ENCODE measurements around the gene RGS4. TPM values are rescaled to one million over a fixed set of nuclear protein-coding genes. Genes with fewer than 3 reads are reported as not detected.
A peak's percentile ranks its signal among the peaks of the same experiment; 100 is the strongest.

Gene RGS4
- total and polyA plus RNA-seq, 2 donors: 4.0 to 26.0 TPM

DNA sequence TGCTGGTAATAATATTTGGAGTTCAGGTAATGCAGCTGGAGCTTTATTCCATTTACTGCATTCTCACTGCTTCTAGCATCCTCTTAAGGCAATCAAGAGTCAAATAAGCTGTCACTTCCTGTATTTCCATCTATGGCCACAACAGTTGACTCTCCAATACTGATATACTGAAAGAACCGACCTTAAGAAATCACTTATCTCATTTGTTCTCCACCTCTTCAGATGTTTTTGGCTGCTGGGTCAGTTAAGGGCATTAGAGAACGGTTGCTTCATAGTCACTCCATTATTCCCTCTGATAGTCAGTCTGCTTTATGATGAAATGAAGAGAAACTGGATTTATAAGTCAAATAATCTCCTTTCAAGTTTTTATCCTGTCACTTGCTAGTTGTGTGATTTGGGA is 14.2 kb upstream of the RGS4 start:
- no peak for DNase-seq (ENCODE audit: extremely low spot score)
- Histone ChIP-seq H3K4me3 (ENCODE audit: low read depth, low read length) (no peak overlapping the region), H3K36me3 (ENCODE audit: insufficient read depth) (no peaks in the 10 kb centered on the region), H3K4me1 (ENCODE audit: insufficient read depth) (no peaks in the 10 kb centered on the region), H3K27ac (ENCODE audit: low read depth) (no peak overlapping the region)
- WGBS: 38% methylated on average over 2 of the region's 2 CpGs

GRCh38 chr1:163055531-163055930 is 13.6 kb upstream of the RGS4 start:
- H3K4me1 ChIP-seq (ENCODE audit: insufficient read depth): no peaks in the 10 kb centered on the region
- H3K4me3 ChIP-seq (ENCODE audit: low read depth, low read length): no peak overlapping the region
- no peak for DNase-seq (ENCODE audit: extremely low spot score)
- no peak overlapping the region for H3K27ac ChIP-seq (ENCODE audit: low read depth)
- 58% methylated on average over 4 of the region's 4 CpGs for WGBS
- H3K36me3 ChIP-seq (ENCODE audit: insufficient read depth): no peaks in the 10 kb centered on the region

- Histone ChIP-seq H3K4me3 (ENCODE audit: low read depth, low read length) (no peak overlapping the region), H3K36me3 (ENCODE audit: insufficient read depth) (no peaks in the 10 kb centered on the region), H3K27ac (ENCODE audit: low read depth) (no peak overlapping the region), H3K4me1 (ENCODE audit: insufficient read depth) (no peaks in the 10 kb centered on the region)
- DNase-seq (ENCODE audit: extremely low spot score): no peak
Measured at GRCh38 chr1:163056831-163057230, 12.3 kb upstream of the RGS4 start.

DNA sequence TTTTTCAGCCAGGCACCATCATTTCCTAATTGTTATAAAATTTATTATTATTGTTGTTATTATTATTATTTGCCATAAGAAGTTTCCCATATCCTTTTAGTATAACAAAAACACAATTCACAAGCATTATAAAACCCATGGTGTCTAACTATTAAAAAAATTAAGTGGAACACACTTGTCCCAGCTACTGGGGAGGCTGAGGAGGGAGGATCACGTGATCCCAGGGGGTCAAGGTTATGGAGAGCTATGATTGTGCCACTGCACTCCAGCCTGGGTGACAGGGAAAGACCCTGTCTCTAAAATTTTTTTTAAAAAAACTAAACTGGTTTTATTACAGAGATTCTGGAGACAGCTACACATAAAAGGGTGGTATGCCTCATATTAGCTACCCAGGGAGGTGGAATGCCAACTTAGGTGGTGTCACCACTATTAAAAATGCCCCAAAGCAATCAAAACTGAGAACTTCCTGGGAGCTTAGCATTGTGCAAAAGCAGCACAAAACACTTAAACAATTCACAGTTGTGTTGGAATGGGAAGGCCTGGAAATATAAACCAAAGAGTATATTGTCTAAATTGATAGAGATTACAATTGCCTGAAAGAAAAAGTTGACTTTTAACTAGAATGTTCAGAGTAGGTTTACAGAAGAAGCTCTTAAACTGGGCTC is 8.7 kb upstream of the RGS4 start:
- Histone ChIP-seq H3K27ac (ENCODE audit: low read depth) (no peak overlapping the region), H3K4me3 (ENCODE audit: low read depth, low read length) (no peak overlapping the region), H3K4me1 (ENCODE audit: insufficient read depth) (no peaks in the 10 kb centered on the region), H3K36me3 (ENCODE audit: insufficient read depth) (no peaks in the 10 kb centered on the region)
- DNase-seq (ENCODE audit: extremely low spot score): no peak
- WGBS: 77% methylated on average over 1 of the region's 1 CpG

- no peak for DNase-seq (ENCODE audit: extremely low spot score)
- no peak overlapping the region for H3K27ac ChIP-seq (ENCODE audit: low read depth)
- no peak overlapping the region for H3K4me3 ChIP-seq (ENCODE audit: low read depth, low read length)
- no peaks in the 10 kb centered on the region for H3K36me3 ChIP-seq (ENCODE audit: insufficient read depth)
- no peaks in the 10 kb centered on the region for H3K4me1 ChIP-seq (ENCODE audit: insufficient read depth)
Measured at GRCh38 chr1:163063143-163063542, 6.0 kb upstream of the RGS4 start.

DNA sequence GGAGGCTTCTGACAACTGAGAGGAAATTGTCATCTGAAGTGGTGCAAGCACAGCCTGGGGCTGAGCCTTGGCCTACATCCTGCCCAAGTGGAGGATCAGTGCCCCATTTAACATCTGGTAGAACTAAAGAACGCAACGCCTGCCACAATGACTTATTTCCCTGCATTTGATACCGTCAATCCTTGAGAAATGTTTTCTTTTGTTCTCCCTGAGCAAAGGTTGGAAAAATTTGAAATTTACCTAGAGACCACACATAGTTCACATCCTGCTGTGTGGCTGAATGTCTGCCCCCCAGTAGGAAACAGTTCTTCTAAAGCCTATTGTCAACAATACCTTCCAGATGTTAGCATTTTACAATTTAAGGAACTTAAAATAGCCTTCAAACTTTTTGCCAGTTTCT is 5.6 kb upstream of the RGS4 start:
- Histone ChIP-seq H3K4me3 (ENCODE audit: low read depth, low read length) (no peak overlapping the region), H3K4me1 (ENCODE audit: insufficient read depth) (no peaks in the 10 kb centered on the region), H3K27ac (ENCODE audit: low read depth) (no peak overlapping the region), H3K36me3 (ENCODE audit: insufficient read depth) (no peaks in the 10 kb centered on the region)
- DNase-seq (ENCODE audit: extremely low spot score): no peak
- WGBS: 64% methylated on average over 3 of the region's 3 CpGs

- no peak for DNase-seq (ENCODE audit: extremely low spot score)
- H3K36me3 ChIP-seq (ENCODE audit: insufficient read depth): no peaks in the 10 kb centered on the region
- no peaks in the 10 kb centered on the region for H3K4me1 ChIP-seq (ENCODE audit: insufficient read depth)
- no peak overlapping the region for H3K27ac ChIP-seq (ENCODE audit: low read depth)
- WGBS: 83% methylated on average over 1 of the region's 1 CpG
- H3K4me3 ChIP-seq (ENCODE audit: low read depth, low read length): no peak overlapping the region
Measured at GRCh38 chr1:163066168-163066567, 3.0 kb upstream of the RGS4 start.

GRCh38 chr1:163066686-163067085 is 2.5 kb upstream of the RGS4 start:
- 89% methylated on average over 2 of the region's 2 CpGs for WGBS
- Histone ChIP-seq H3K4me3 (ENCODE audit: low read depth, low read length) (no peak overlapping the region), H3K4me1 (ENCODE audit: insufficient read depth) (no peaks in the 10 kb centered on the region), H3K36me3 (ENCODE audit: insufficient read depth) (no peaks in the 10 kb centered on the region), H3K27ac (ENCODE audit: low read depth) (no peak overlapping the region)
- no peak for DNase-seq (ENCODE audit: extremely low spot score)

GRCh38 chr1:163068716-163069115 is 445 bp upstream of the RGS4 start:
- Histone ChIP-seq H3K4me1 (ENCODE audit: insufficient read depth) (no peaks in the 10 kb centered on the region), H3K4me3 (ENCODE audit: low read depth, low read length) (no peak overlapping the region), H3K27ac (ENCODE audit: low read depth) (no peak overlapping the region), H3K36me3 (ENCODE audit: insufficient read depth) (no peaks in the 10 kb centered on the region)
- no peak for DNase-seq (ENCODE audit: extremely low spot score)
- WGBS: 7% methylated on average over 5 of the region's 5 CpGs

GRCh38 chr1:163069655-163070277 is 605 bp downstream of the RGS4 start:
- no peak overlapping the region for H3K27ac ChIP-seq (ENCODE audit: low read depth)
- DNase-seq (ENCODE audit: extremely low spot score): no peak
- WGBS: 51% methylated on average over 2 of the region's 2 CpGs
- H3K4me1 ChIP-seq (ENCODE audit: insufficient read depth): no peaks in the 10 kb centered on the region
- H3K36me3 ChIP-seq (ENCODE audit: insufficient read depth): no peaks in the 10 kb centered on the region
- peak overlapping the region; percentile 30 for H3K4me3 ChIP-seq (ENCODE audit: low read depth, low read length)

- DNase-seq (ENCODE audit: extremely low spot score): no peak
- WGBS: 12% methylated on average over 6 of the region's 6 CpGs
- Histone ChIP-seq H3K4me3 (ENCODE audit: low read depth, low read length) (no peak overlapping the region), H3K36me3 (ENCODE audit: insufficient read depth) (no peaks in the 10 kb centered on the region), H3K27ac (ENCODE audit: low read depth) (no peak overlapping the region), H3K4me1 (ENCODE audit: insufficient read depth) (no peaks in the 10 kb centered on the region)
Measured at GRCh38 chr1:163071405-163072255, 2.5 kb downstream of the RGS4 start.

- DNase-seq (ENCODE audit: extremely low spot score): no peak
- Histone ChIP-seq H3K4me3 (ENCODE audit: low read depth, low read length) (no peak overlapping the region), H3K36me3 (ENCODE audit: insufficient read depth) (no peaks in the 10 kb centered on the region), H3K4me1 (ENCODE audit: insufficient read depth) (no peaks in the 10 kb centered on the region), H3K27ac (ENCODE audit: low read depth) (no peak overlapping the region)
- WGBS: 96% methylated on average over 1 of the region's 1 CpG
Measured at GRCh38 chr1:163072658-163073057, 3.5 kb downstream of the RGS4 start.

GRCh38 chr1:163074004-163074403 is 4.8 kb downstream of the RGS4 start:
- H3K4me3 ChIP-seq (ENCODE audit: low read depth, low read length): no peak overlapping the region
- no peaks in the 10 kb centered on the region for H3K4me1 ChIP-seq (ENCODE audit: insufficient read depth)
- 98% methylated on average over 1 of the region's 1 CpG for WGBS
- no peak overlapping the region for H3K27ac ChIP-seq (ENCODE audit: low read depth)
- no peak for DNase-seq (ENCODE audit: extremely low spot score)
- H3K36me3 ChIP-seq (ENCODE audit: insufficient read depth): no peaks in the 10 kb centered on the region

DNA sequence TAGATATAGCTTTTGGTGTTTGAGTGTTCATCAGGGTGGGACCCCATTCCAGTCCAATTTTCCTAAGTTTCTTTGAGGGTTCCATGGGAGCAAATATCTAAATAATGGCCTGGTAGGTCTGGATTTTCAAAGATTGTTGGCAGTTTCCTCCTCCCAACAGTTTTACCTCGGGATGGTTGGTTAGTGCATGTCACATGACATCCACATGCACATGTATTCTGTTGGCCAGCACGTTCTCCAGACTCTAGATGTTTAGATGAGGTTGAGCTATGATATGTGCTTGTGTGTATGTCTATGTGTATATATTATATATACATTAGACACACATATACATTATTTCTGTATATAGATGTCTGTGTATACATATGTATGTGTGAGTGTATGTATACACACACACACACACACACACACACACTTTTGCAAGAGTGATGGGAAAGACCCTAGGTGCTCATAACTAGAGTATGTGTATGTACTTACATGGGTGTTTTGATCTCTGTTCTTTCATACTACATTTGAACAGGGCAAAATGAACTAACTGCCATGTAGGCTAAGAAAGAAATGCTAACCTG is 5.6 kb downstream of the RGS4 start:
- H3K27ac ChIP-seq (ENCODE audit: low read depth): no peak overlapping the region
- H3K36me3 ChIP-seq (ENCODE audit: insufficient read depth): no peaks in the 10 kb centered on the region
- no peak overlapping the region for H3K4me3 ChIP-seq (ENCODE audit: low read depth, low read length)
- no peaks in the 10 kb centered on the region for H3K4me1 ChIP-seq (ENCODE audit: insufficient read depth)
- DNase-seq (ENCODE audit: extremely low spot score): no peak
- 70% methylated on average over 2 of the region's 2 CpGs for WGBS
